AG04449 (cell line): ENCODE measurements around the gene TMX1.

ENCODE experiments used
- CTCF ChIA-PET: fragments of 350-600 bp; formaldehyde crosslinking; extraction: SDS; loops from one replicate; lab custom pipeline; 2021; ENCODE audit warnings: antibody characterized with exemption; lab: Yijun Ruan, JAX
- POLR2A ChIA-PET: fragments of 400-600, 350-600 bp; formaldehyde crosslinking; extraction: SDS; loops from one replicate; lab custom pipeline; 2020; ENCODE audit warnings: antibody characterized with exemption, inconsistent platforms; lab: Yijun Ruan, JAX
- DNase-seq: peaks from one replicate; pipeline ENCODE4 v3.0.0-alpha.2; 2010; ENCODE audit warnings: low read depth, low spot score
- H3K4me3 ChIP-seq: 2 replicates; pipeline ENCODE4 v1.5.1; 2011; ENCODE audit warnings: low read depth, mild to moderate bottlenecking, control low read depth, low read length
- TF ChIP-seq, protein P1 (sequence below): IDR thresholded peaks from one replicate; pipeline ENCODE4 v1.5.1; 2011; ENCODE audit warnings: mild to moderate bottlenecking, moderate library complexity, low read length, control low read depth, inconsistent platforms; ENCODE audit not compliant: insufficient read depth; ENCODE audit errors: missing control alignments

Gene TMX1

DNA sequence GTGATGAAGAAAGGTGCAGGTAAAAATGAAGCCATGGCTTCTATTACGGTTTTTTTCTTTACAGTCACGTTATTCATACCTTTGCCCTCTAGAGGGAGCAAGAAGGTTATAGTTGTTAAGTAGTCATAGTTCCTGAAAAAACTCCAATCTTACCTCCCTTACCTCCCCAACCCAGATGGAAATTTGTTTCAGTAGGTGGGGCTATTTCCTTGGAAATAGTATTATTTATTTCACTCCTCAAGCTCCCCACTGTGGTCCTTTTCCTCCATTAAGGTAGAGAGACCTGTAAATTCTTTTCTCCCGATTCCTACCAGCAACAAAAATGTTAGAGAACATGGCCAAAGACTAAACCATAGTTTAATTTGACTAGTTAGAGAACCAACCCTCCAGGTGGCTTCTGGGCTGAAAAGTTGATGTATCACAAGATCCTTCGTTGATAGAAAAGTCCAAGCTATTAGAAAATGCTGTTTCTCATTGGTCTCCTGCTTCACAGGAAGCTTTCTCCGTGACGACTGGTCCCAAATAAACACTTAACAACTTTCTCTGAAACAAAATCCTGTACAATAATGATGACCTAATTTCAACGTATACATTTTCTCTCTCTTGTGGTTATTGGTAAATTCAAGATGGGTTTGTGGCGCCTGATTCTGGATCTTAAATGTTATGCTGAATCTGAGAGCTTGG is 43.5 kb downstream of the TMX1 start:
- ChIA-PET POLR2A (interaction anchor here (0.6 to 1.7 kb wide), 6 partner anchors 112 to 416 kb away, joined by 3 to 6 read pairs (median 3); partner anchors contain the start of gene FRMD6), CTCF (interaction anchor here (0.6 to 14.0 kb wide), 97 partner anchors 9 to 711 kb away, joined by 3 to 429 read pairs (median 5); partner anchors contain the start of gene FRMD6)
- H3K4me3 ChIP-seq, result no peak overlapping the region
- DNase-seq, result peak; percentile 77
- TF ChIP-seq, protein P1, sequence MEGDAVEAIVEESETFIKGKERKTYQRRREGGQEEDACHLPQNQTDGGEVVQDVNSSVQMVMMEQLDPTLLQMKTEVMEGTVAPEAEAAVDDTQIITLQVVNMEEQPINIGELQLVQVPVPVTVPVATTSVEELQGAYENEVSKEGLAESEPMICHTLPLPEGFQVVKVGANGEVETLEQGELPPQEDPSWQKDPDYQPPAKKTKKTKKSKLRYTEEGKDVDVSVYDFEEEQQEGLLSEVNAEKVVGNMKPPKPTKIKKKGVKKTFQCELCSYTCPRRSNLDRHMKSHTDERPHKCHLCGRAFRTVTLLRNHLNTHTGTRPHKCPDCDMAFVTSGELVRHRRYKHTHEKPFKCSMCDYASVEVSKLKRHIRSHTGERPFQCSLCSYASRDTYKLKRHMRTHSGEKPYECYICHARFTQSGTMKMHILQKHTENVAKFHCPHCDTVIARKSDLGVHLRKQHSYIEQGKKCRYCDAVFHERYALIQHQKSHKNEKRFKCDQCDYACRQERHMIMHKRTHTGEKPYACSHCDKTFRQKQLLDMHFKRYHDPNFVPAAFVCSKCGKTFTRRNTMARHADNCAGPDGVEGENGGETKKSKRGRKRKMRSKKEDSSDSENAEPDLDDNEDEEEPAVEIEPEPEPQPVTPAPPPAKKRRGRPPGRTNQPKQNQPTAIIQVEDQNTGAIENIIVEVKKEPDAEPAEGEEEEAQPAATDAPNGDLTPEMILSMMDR, result peak; percentile 38

DNA sequence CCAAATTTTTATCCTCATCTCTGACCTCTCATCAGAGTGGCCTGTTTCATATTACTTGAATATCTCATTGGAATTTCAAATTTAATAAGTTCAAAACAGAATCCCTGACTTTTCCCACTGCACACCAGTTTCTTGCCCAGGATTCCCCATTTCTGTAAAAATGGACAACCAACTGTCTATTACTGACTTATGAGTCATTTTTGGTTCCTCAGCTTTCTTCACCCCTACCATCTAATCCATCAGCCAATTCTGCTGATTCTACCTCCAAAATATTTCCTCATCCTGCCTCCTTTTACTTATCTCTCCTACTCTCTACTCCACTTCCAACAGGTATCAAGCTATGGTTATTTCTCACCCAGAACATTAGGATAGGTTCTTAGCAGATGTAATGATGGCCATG is 44.2 kb downstream of the TMX1 start:
- H3K4me3 ChIP-seq, result no peak overlapping the region
- CTCF ChIA-PET, result interaction anchor here (0.7 to 14.0 kb wide), 68 partner anchors 8 to 695 kb away, joined by 3 to 429 read pairs (median 7); partner anchors contain the start of gene FRMD6
- POLR2A ChIA-PET, result interaction anchor here (0.7 to 1.7 kb wide), 3 partner anchors 111 to 324 kb away, joined by 3 to 6 read pairs (median 3); no protein-coding TSS in a partner anchor
- TF ChIP-seq, protein P1, result no peak
- DNase-seq, result no peak

DNA sequence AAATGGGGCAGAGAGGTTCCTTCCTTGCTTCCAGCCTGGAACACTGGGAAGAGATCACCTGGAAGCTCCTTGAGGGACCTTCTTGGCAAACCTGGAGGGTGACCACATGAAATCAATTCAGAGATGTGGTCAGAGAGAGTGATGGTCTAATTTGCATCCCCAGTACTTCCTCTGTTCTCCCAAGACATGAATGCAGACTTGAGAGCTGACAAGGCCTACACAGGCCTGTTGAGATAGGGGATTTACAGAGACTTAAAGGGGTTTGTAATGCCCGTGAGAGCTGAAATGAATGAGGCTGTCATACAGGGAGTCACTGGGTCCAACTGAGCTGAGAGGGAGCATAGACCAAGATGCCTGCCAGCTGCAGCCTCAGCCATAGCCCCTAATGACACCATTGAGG is 45.1 kb downstream of the TMX1 start:
- POLR2A ChIA-PET, result no interaction called here
- CTCF ChIA-PET, result interaction anchor here (0.7 to 14.0 kb wide), 10 partner anchors 102 to 493 kb away, joined by 3 to 429 read pairs (median 10); partner anchors contain the start of gene FRMD6
- no peak overlapping the region for H3K4me3 ChIP-seq
- DNase-seq, result no peak
- TF ChIP-seq, protein P1, result no peak

DNA sequence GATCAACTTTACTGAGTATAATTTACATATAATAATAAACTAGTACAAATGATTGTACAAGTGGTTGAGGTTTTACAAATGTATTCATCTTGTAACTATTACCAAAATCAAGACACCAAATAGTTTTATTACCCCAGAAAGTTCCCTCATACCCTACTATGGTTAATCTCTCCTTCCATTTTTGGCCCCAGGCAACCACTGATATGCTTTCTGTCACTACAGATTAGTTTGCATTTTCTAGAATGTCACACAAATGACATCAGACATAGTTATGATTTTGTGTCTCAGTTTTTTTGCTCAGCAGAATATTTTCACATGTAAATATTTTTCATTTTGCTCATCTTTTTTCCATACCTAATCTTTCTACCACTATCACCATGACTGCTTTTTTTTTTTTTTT is 49.1 kb downstream of the TMX1 start:
- DNase-seq, result no peak
- POLR2A ChIA-PET, result no interaction called here
- CTCF ChIA-PET, result interaction anchor here (14.0 kb wide), 1 partner anchor 489 kb away, joined by 429 read pairs; no protein-coding TSS in a partner anchor
- H3K4me3 ChIP-seq, result no peak overlapping the region
- TF ChIP-seq, protein P1, result no peak

DNA sequence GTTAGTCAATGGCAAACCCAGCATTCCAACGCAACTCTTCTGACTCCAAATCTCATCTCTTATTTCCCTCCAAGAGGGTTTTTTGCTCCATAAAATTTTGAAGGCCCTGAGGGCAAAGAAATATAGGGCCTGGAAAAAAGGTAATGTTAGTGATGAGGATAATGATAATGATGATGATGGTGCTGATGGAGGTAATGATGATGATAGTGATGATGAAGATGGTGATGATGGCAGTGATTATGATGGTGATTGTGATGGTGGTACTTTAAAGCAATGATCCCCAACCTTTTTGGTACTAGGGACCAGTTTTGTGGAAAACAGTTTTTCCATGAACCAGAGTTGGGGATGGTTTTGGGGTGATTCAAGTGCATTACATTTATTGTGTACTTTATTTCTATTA is 50.1 kb downstream of the TMX1 start:
- ChIA-PET CTCF (interaction anchor here (1.2 to 14.0 kb wide), 2 partner anchors 12 to 488 kb away, joined by 4 to 429 read pairs; no protein-coding TSS in a partner anchor), POLR2A (no interaction called here)
- H3K4me3 ChIP-seq, result no peak overlapping the region
- TF ChIP-seq, protein P1, result no peak
- no peak for DNase-seq

DNA sequence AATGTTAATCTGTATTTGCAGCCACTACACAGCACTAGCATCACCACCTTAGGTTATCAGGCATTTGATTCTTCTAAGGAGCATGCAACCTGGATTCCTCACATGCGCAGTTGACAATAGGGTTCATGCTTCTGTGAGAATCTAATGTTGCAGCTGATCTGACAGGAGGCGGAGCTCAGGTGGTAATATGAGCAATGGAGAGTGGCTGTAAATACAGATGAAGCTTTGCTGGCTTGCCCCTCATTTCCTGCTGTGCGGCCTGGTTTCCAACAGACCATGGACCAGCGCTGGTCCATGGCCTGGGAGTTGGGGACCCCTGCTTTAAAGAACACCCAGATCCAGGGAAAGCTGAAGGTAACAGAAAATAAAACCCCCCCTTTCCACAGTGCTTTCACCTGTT is 51.0 kb downstream of the TMX1 start:
- CTCF ChIA-PET, result interaction anchor here (1.2 to 3.1 kb wide), 4 partner anchors 8 to 486 kb away, joined by 3 to 20 read pairs (median 4); partner anchors contain the start of gene FRMD6
- TF ChIP-seq, protein P1, result no peak
- no peak for DNase-seq
- no peak overlapping the region for H3K4me3 ChIP-seq
- POLR2A ChIA-PET, result no interaction called here
